ENCODE data around the gene OR1A2. TPM values are rescaled to one million over a fixed set of nuclear protein-coding genes. Genes with fewer than 3 reads are reported as not detected.
"Not testable (repeated sequence)": the region's sequence is repeated elsewhere in the genome, so short reads cannot be mapped to it uniquely, and the experiment has no call there.

OR1A2 gene
- total RNA-seq (2014; rRNA removed; shearing (Covaris generic); ENCODE audit: low replicate concordance), result not detected in 2 replicates

- Histone ChIP-seq H3K9me3 (no peaks in the 10 kb centered on the region), H3K36me3 (no peaks in the 10 kb centered on the region), H3K27me3 (no peaks in the 10 kb centered on the region), H3K4me3 (no peak within 1 kb of the TSS)
- no peak for DNase-seq
Measured at GRCh38 chr17:3197219-3197618, at the start of gene OR1A2. Gene OR1A2, plus strand, starts transcription at chr17:3197519. Its CDS starts 0 bp downstream, at chr17:3197519.

GRCh38 chr17:3157218-3157617 is 40.1 kb upstream of the OR1A2 start:
- no peak for DNase-seq
- H3K9me3 ChIP-seq, result no peaks in the 10 kb centered on the region
- H3K36me3 ChIP-seq, result no peaks in the 10 kb centered on the region

GRCh38 chr17:3167574-3167973 is 29.7 kb upstream of the OR1A2 start:
- Histone ChIP-seq H3K4me3 (no peak overlapping the region), H3K9me3 (no peaks in the 10 kb centered on the region), H3K27me3 (no peaks in the 10 kb centered on the region), H3K36me3 (no peaks in the 10 kb centered on the region)
- no peak for DNase-seq

More at GRCh38 chr17:3157218-3157617, 40.1 kb upstream of the OR1A2 start:
- no peaks in the 10 kb centered on the region for H3K27me3 ChIP-seq
- H3K4me3 ChIP-seq, result no peak overlapping the region

- Histone ChIP-seq H3K9me3 (no peaks in the 10 kb centered on the region), H3K27me3 (no peaks in the 10 kb centered on the region), H3K36me3 (no peaks in the 10 kb centered on the region), H3K4me3 (no peak overlapping the region)
- DNase-seq, result no peak
Measured at GRCh38 chr17:3189961-3190360, 7.4 kb upstream of the OR1A2 start.

- H3K36me3 ChIP-seq, result no peaks in the 10 kb centered on the region
- no peaks in the 10 kb centered on the region for H3K27me3 ChIP-seq
- H3K9me3 ChIP-seq, result no peaks in the 10 kb centered on the region
- DNase-seq, result no peak
- H3K4me3 ChIP-seq, result no peak within 1 kb of the TSS
Measured at GRCh38 chr17:3207367-3207766, 10.0 kb downstream of the OR1A2 start, which contains the start of gene OR1A1. Gene OR1A1, plus strand, starts transcription at chr17:3207667. Its CDS starts 7,954 bp downstream, at chr17:3215621.

- Histone ChIP-seq H3K27me3 (no peaks in the 10 kb centered on the region), H3K9me3 (no peaks in the 10 kb centered on the region), H3K4me3 (no peak overlapping the region), H3K36me3 (no peaks in the 10 kb centered on the region)
- DNase-seq, result no peak
Measured at GRCh38 chr17:3208484-3208883, 11.2 kb downstream of the OR1A2 start.

GRCh38 chr17:3213001-3213400 is 15.7 kb downstream of the OR1A2 start:
- Histone ChIP-seq H3K9me3 (no peaks in the 10 kb centered on the region), H3K27me3 (no peaks in the 10 kb centered on the region), H3K4me3 (no peak overlapping the region), H3K36me3 (no peaks in the 10 kb centered on the region)
- DNase-seq, result no peak

GRCh38 chr17:3213587-3213986 is 16.3 kb downstream of the OR1A2 start:
- Histone ChIP-seq H3K27me3 (no peaks in the 10 kb centered on the region), H3K4me3 (no peak overlapping the region), H3K36me3 (no peaks in the 10 kb centered on the region), H3K9me3 (no peaks in the 10 kb centered on the region)
- DNase-seq, result no peak

- H3K27me3 ChIP-seq, H3K36me3 ChIP-seq, H3K4me3 ChIP-seq, H3K9me3 ChIP-seq, DNase-seq: not testable (repeated sequence)
Measured at GRCh38 chr17:3219978-3220377, 22.7 kb downstream of the OR1A2 start.

GRCh38 chr17:3221850-3222249 is 24.5 kb downstream of the OR1A2 start:
- Histone ChIP-seq H3K4me3 (no peak overlapping the region), H3K36me3 (no peaks in the 10 kb centered on the region), H3K9me3 (no peaks in the 10 kb centered on the region), H3K27me3 (no peaks in the 10 kb centered on the region)
- DNase-seq, result no peak

GRCh38 chr17:3222505-3222904 is 25.2 kb downstream of the OR1A2 start:
- no peak overlapping the region for H3K4me3 ChIP-seq
- H3K27me3 ChIP-seq, result no peaks in the 10 kb centered on the region
- H3K9me3 ChIP-seq, result no peaks in the 10 kb centered on the region
- DNase-seq, result no peak
- no peaks in the 10 kb centered on the region for H3K36me3 ChIP-seq

GRCh38 chr17:3224721-3225352 is 27.5 kb downstream of the OR1A2 start:
- not testable (repeated sequence) for H3K4me3 ChIP-seq, H3K36me3 ChIP-seq, H3K27me3 ChIP-seq, DNase-seq, H3K9me3 ChIP-seq

- H3K36me3 ChIP-seq, DNase-seq, H3K27me3 ChIP-seq, H3K9me3 ChIP-seq, H3K4me3 ChIP-seq: not testable (repeated sequence)
Measured at GRCh38 chr17:3232300-3232699, 35.0 kb downstream of the OR1A2 start.

- H3K27me3 ChIP-seq, H3K36me3 ChIP-seq, H3K9me3 ChIP-seq, H3K4me3 ChIP-seq, DNase-seq: not testable (repeated sequence)
Measured at GRCh38 chr17:3238685-3239084, 41.4 kb downstream of the OR1A2 start.

GRCh38 chr17:3241044-3241443 is 43.7 kb downstream of the OR1A2 start:
- not testable (repeated sequence) for H3K27me3 ChIP-seq, H3K4me3 ChIP-seq, DNase-seq, H3K36me3 ChIP-seq, H3K9me3 ChIP-seq

- not testable (repeated sequence) for H3K4me3 ChIP-seq, H3K9me3 ChIP-seq, H3K27me3 ChIP-seq, H3K36me3 ChIP-seq, DNase-seq
Measured at GRCh38 chr17:3244841-3245240, 47.5 kb downstream of the OR1A2 start.
